Measurements from ENCODE around the gene SPC25.

Gene SPC25

GRCh38 chr2:168843253-168843652 is 47.0 kb downstream of the SPC25 start:
- H3K4me3 ChIP-seq (replicated peaks; ENCODE audit: low read depth, low read length), result no peak overlapping the region
- no peak for TF ChIP-seq CTCF (IDR thresholded peaks at IDR 0.05; ENCODE audit: low read length, missing control alignments)
- DNase-seq (ENCODE audit: low read depth), result no peak

- no peak for TF ChIP-seq CTCF (IDR thresholded peaks at IDR 0.05; ENCODE audit: low read length, missing control alignments)
- DNase-seq (ENCODE audit: low read depth), result no peak
- H3K4me3 ChIP-seq (replicated peaks; ENCODE audit: low read depth, low read length), result no peak overlapping the region
Observed at GRCh38 chr2:168841445-168841844, 48.8 kb downstream of the SPC25 start.

GRCh38 chr2:168835969-168836368 is 54.3 kb downstream of the SPC25 start:
- TF ChIP-seq CTCF (IDR thresholded peaks at IDR 0.05; ENCODE audit: low read length, missing control alignments), result no peak
- no peak for DNase-seq (ENCODE audit: low read depth)
- no peak overlapping the region for H3K4me3 ChIP-seq (replicated peaks; ENCODE audit: low read depth, low read length)

- no peak for DNase-seq (ENCODE audit: low read depth)
- H3K4me3 ChIP-seq (replicated peaks; ENCODE audit: low read depth, low read length), result no peak overlapping the region
- no peak for TF ChIP-seq CTCF (IDR thresholded peaks at IDR 0.05; ENCODE audit: low read length, missing control alignments)
Observed at GRCh38 chr2:168831662-168832061, 58.6 kb downstream of the SPC25 start.

- TF ChIP-seq CTCF (IDR thresholded peaks at IDR 0.05; ENCODE audit: low read length, missing control alignments), result no peak
- H3K4me3 ChIP-seq (replicated peaks; ENCODE audit: low read depth, low read length), result no peak overlapping the region
- DNase-seq (ENCODE audit: low read depth), result no peak
Observed at GRCh38 chr2:168830958-168831357, 59.3 kb downstream of the SPC25 start.

- no peak overlapping the region for H3K4me3 ChIP-seq (replicated peaks; ENCODE audit: low read depth, low read length)
- no peak for DNase-seq (ENCODE audit: low read depth)
- no peak for TF ChIP-seq CTCF (IDR thresholded peaks at IDR 0.05; ENCODE audit: low read length, missing control alignments)
Observed at GRCh38 chr2:168825126-168825525, 65.1 kb downstream of the SPC25 start.

- DNase-seq (ENCODE audit: low read depth), result no peak
- no peak for TF ChIP-seq CTCF (IDR thresholded peaks at IDR 0.05; ENCODE audit: low read length, missing control alignments)
- H3K4me3 ChIP-seq (replicated peaks; ENCODE audit: low read depth, low read length), result no peak overlapping the region
Observed at GRCh38 chr2:168821992-168822391, 68.2 kb downstream of the SPC25 start.

Measured in fibroblast of pulmonary artery (primary cell).